GM19099 (cell line): ENCODE measurements around the gene CAPS.

ENCODE experiments used
- POLR2A ChIP-seq: IDR thresholded peaks from 3 replicates; pipeline ENCODE4 v1.6.1; 2011; ENCODE audit warnings: low read depth; ENCODE audit not compliant: insufficient read length; ENCODE audit errors: extremely low read depth

CAPS gene

GRCh38 chr19:5921516-5922160 lies 7.6 kb downstream of the CAPS start:
- no peak for TF ChIP-seq POLR2A

- no peak for TF ChIP-seq POLR2A
Observed at GRCh38 chr19:5922161-5922545, 8.1 kb downstream of the CAPS start.

GRCh38 chr19:5923356-5923755 lies 9.3 kb downstream of the CAPS start:
- TF ChIP-seq POLR2A = no peak

- no peak for TF ChIP-seq POLR2A
Observed at GRCh38 chr19:5925830-5926427, 11.9 kb downstream of the CAPS start.

- no peak for TF ChIP-seq POLR2A
Observed at GRCh38 chr19:5926641-5927440, 12.8 kb downstream of the CAPS start.

GRCh38 chr19:5927441-5927821 lies 13.4 kb downstream of the CAPS start:
- TF ChIP-seq POLR2A = no peak

GRCh38 chr19:5929179-5929578 lies 15.1 kb downstream of the CAPS start:
- no peak for TF ChIP-seq POLR2A

GRCh38 chr19:5929625-5930024 lies 15.6 kb downstream of the CAPS start:
- no peak for TF ChIP-seq POLR2A

GRCh38 chr19:5931251-5931650 lies 17.2 kb downstream of the CAPS start:
- TF ChIP-seq POLR2A = no peak

- no peak for TF ChIP-seq POLR2A
Observed at GRCh38 chr19:5932146-5932545, 18.1 kb downstream of the CAPS start.

- TF ChIP-seq POLR2A = no peak
Observed at GRCh38 chr19:5932609-5933262, 18.7 kb downstream of the CAPS start.

- TF ChIP-seq POLR2A = no peak
Observed at GRCh38 chr19:5933391-5934068, 19.5 kb downstream of the CAPS start.

GRCh38 chr19:5934069-5934401 lies 20.0 kb downstream of the CAPS start:
- TF ChIP-seq POLR2A = no peak

GRCh38 chr19:5934774-5935472 lies 20.9 kb downstream of the CAPS start:
- TF ChIP-seq POLR2A = no peak
